Kidney (tissue), 14 donors: Measurements from ENCODE around the gene NELFB. TPM values are rescaled to one million over a fixed set of nuclear protein-coding genes. Genes with fewer than 3 reads are reported as not detected.

Source experiments
- DNase-seq, 5 donors: peaks; one replicate each; pipeline ENCODE4 v3.0.0-alpha.2; 2013 to 2020
- FAIRE-seq: peaks from 2 replicates; lab custom pipeline; 2012; peaks lifted over from hg19 to GRCh38; lab: Jason Lieb, UNC
- H3K27ac ChIP-seq, 2 donors: one replicate each; pipeline ENCODE4 v1.7.0; 2013; ENCODE audit warnings: low read depth in 2 of 2, low read length in 2 of 2, inconsistent platforms in 1 of 2
- H3K27me3 ChIP-seq: one replicate; pipeline ENCODE4 v1.7.1; 2013; ENCODE audit warnings: low read length, inconsistent platforms; ENCODE audit not compliant: control insufficient read depth, insufficient read depth
- H3K36me3 ChIP-seq, 3 donors: one replicate each; pipeline versions ENCODE4 v1.7.0 to v1.7.1; 2013; ENCODE audit warnings: low read length in 3 of 3, control low read depth in 1 of 3, inconsistent platforms in 1 of 3; ENCODE audit not compliant: insufficient read depth in 3 of 3, control insufficient read depth in 2 of 3
- H3K4me1 ChIP-seq, 3 donors: one replicate each; pipeline versions ENCODE4 v1.7.0 to v1.7.1; 2013; ENCODE audit warnings: low read length in 3 of 3, inconsistent platforms in 1 of 3, low read depth in 1 of 3; ENCODE audit not compliant: control insufficient read depth in 2 of 3, insufficient read depth in 2 of 3
- H3K4me3 ChIP-seq, 3 donors: one replicate each; pipeline versions ENCODE4 v1.7.0 to v1.8.1; 2013; ENCODE audit warnings: low read length in 3 of 3, control low read depth in 1 of 3, inconsistent platforms in 1 of 3
- H3K9ac ChIP-seq, 3 donors: one replicate each; pipeline versions ENCODE4 v1.7.0 to v1.7.1; 2013; ENCODE audit warnings: low read length in 3 of 3, control low read depth in 1 of 3, inconsistent platforms in 1 of 3
- H3K9me3 ChIP-seq, 3 donors: one replicate each; pipeline versions ENCODE4 v1.7.0 to v1.7.1; 2013; ENCODE audit warnings: low read length in 3 of 3, control low read depth in 1 of 3, inconsistent platforms in 1 of 3; ENCODE audit not compliant: control insufficient read depth in 2 of 3, insufficient read depth in 1 of 3
- CTCF ChIP-seq: IDR thresholded peaks from 3 replicates; pipeline ENCODE4 v1.5.1; 2012; ENCODE audit warnings: mild to moderate bottlenecking, moderate library complexity, borderline replicate concordance; ENCODE audit not compliant: insufficient read depth; ENCODE audit errors: extremely low read depth
- intact Hi-C: fragments of 100-400 bp; cut with DNase I; formaldehyde crosslinking; loops from one replicate; pipeline ENCODE4 v1.11.1; 2022
- polyA plus RNA-seq: library from polyadenylated mRNA; stranded (reverse); fragments of 350-450 nt; fragmentation: Illumina TruSeq; extraction: RNeasy Lipid Tissue Mini Kit (QIAGEN cat#74804); gene quantifications from one replicate; pipeline ENCODE4 v1.2.3, GENCODE V29; 2014; ENCODE audit warnings: low read depth, low replicate concordance; ENCODE audit not compliant: insufficient read depth
- total RNA-seq: library from RNA; stranded (reverse); fragmentation: NEBNext Ultra II Directional; extraction: Animal tissue kit (Norgen Biotek cat#: 25700); gene quantifications from one replicate; pipeline ENCODE4 v1.2.1, GENCODE V29; 2021
- donor health status: control.
- donor health status: control.
- donor health status: control.
- donor health status: control.
- donor health status: control.
- donor health status: DM: yes; HTN: yes; CAD: no.
- donor health status: Normal renal cell carcinoma (clear cell type).

NELFB gene
- total and polyA plus RNA-seq, 2 donors from 2014 or later = 43.8 to 57.3 TPM

GRCh38 chr9:137215196-137215986 is 39.7 kb upstream of the NELFB start:
- intact Hi-C loops = no loop called here
- Histone ChIP-seq H3K9ac (no peak overlapping the region), H3K27ac (no peak overlapping the region), H3K36me3 (peaks cover 0 to 2% (median 0%) of the 10 kb centered on the region in 3 donors), H3K4me1 (peaks cover 0 to 21% (median 0%) of the 10 kb centered on the region in 3 donors), H3K9me3 (no peaks in the 10 kb centered on the region), H3K27me3 (no peaks in the 10 kb centered on the region), H3K4me3 (no peak overlapping the region)
- FAIRE-seq (no peak), DNase-seq (no peak)
- TF ChIP-seq CTCF = no peak

GRCh38 chr9:137216188-137216965 is 38.8 kb upstream of the NELFB start:
- H3K4me1 ChIP-seq = peaks cover 0 to 21% (median 0%) of the 10 kb centered on the region in 3 donors
- TF ChIP-seq CTCF = no peak
- H3K27me3 ChIP-seq = no peaks in the 10 kb centered on the region
- no peak for FAIRE-seq
- peak overlapping the region in 1 of 3 donors; percentile 40 for H3K9ac ChIP-seq
- intact Hi-C loops = no loop called here
- peak in 1 of 5 donors; percentile 44 for DNase-seq
- H3K4me3 ChIP-seq = no peak overlapping the region
- no peaks in the 10 kb centered on the region for H3K9me3 ChIP-seq
- no peak overlapping the region for H3K27ac ChIP-seq
- peaks cover 0 to 2% (median 0%) of the 10 kb centered on the region in 3 donors for H3K36me3 ChIP-seq

DNA sequence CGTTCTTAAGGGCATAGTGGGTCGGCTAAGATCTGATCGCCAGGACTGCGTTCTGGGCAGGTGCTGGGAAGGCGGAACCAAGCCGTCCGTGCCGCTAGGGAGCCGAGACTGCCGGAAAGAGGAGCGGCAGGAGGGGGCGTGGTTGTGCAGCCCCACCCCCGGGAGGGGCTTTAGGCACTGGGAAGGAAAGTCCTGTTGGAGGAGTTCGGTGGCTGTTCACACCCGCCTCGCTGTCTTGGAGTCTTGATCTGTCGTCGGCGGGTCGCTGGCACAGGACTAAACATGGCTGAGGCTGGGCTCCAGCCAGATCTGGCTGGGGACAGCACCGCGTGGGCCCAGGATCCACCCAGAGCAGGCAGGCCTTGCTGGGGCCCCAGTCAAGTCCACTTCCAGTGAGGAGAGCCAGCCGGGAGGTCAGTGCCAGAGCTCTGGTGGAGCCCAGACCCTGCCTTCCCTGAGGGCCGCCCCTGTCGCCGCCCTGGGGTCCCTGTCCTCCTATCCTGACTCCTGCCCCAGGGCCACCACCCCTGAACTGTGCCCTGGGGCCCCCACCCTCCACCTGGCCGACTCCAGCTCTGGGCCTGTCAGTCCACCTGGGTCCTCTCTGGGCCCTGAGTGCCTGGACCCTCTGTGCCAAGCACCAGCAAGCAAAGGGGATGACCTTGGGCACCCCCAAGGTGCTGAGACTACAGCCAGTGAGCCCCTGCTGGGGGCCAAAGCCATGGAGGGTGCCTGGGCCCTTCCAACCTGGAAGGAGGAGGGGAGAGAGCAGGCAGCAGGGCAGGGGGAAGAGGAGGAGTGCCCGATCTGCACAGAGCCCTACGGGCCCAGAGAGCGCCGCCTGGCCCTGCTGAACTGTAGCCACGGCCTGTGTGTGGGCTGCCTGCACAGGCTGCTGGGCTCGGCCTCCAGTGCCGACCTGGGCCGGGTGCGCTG is 37.6 kb upstream of the NELFB start:
- DNase-seq = peak; percentile 45 to 92 (median 66)
- FAIRE-seq = no peak
- no peak for TF ChIP-seq CTCF
- intact Hi-C loops = no loop called here
- peak overlapping the region in 2 of 3 donors; percentile 48 to 51 for H3K4me3 ChIP-seq
- peaks cover 0 to 2% (median 0%) of the 10 kb centered on the region in 3 donors for H3K36me3 ChIP-seq
- H3K9ac ChIP-seq = peak overlapping the region in 2 of 3 donors; percentile 22 to 40
- peak overlapping the region; percentile 67 to 77 for H3K27ac ChIP-seq
- H3K27me3 ChIP-seq = no peaks in the 10 kb centered on the region
- no peaks in the 10 kb centered on the region for H3K9me3 ChIP-seq
- peaks cover 0 to 21% (median 0%) of the 10 kb centered on the region in 3 donors for H3K4me1 ChIP-seq
